ENCODE measurements around the gene CISD1.

DNA sequence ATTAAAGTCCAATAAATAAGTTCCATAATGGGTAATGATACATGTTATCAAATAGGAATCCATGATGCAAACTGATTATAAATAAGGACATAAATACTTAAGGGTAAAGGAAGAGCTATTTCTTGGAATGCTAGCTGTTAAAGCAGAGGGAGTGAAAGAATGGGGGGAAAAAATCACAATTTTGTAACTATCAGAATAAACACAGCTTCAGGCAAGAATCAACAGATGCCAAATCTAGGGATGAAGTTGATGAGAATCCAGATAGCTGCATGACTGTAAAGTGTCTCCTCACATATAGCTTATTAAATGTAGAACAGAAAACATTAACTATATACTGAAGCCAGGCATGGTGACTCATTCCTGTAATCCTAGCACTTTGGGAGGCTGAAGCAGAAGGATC, 6.2 kb upstream of the CISD1 start:
- no peak for TF ChIP-seq MAZ (IDR thresholded peaks at IDR 0.05; ENCODE audit: borderline replicate concordance, low read depth, low read length)
- TF ChIP-seq, protein P1, sequence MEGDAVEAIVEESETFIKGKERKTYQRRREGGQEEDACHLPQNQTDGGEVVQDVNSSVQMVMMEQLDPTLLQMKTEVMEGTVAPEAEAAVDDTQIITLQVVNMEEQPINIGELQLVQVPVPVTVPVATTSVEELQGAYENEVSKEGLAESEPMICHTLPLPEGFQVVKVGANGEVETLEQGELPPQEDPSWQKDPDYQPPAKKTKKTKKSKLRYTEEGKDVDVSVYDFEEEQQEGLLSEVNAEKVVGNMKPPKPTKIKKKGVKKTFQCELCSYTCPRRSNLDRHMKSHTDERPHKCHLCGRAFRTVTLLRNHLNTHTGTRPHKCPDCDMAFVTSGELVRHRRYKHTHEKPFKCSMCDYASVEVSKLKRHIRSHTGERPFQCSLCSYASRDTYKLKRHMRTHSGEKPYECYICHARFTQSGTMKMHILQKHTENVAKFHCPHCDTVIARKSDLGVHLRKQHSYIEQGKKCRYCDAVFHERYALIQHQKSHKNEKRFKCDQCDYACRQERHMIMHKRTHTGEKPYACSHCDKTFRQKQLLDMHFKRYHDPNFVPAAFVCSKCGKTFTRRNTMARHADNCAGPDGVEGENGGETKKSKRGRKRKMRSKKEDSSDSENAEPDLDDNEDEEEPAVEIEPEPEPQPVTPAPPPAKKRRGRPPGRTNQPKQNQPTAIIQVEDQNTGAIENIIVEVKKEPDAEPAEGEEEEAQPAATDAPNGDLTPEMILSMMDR (conservative IDR thresholded peaks at IDR 0.05; ENCODE audit: low read depth, low read length) = no peak
- TF ChIP-seq RAD21 (IDR thresholded peaks at IDR 0.05; ENCODE audit: low read length) = no peak
- no peak for TF ChIP-seq CEBPB (IDR thresholded peaks at IDR 0.05; ENCODE audit: low read depth, low read length)
